Pancreas (tissue), 10 donors: Measurements from ENCODE around the gene LMAN1. TPM values are rescaled to one million over a fixed set of nuclear protein-coding genes. Genes with fewer than 3 reads are reported as not detected.

ENCODE experiments used
- ATAC-seq, 4 donors: fragments of 200-7000 bp; cut with Tn5 transposase; one replicate each; pipeline versions ENCODE4 v1.8.0 to v1.9.1; 2020; ENCODE audit warnings: mild to moderate bottlenecking in 4 of 4, moderate library complexity in 4 of 4
- DNase-seq, 6 donors: peaks; one replicate each; pipeline ENCODE4 v3.0.0-alpha.2; 2020
- FAIRE-seq: peaks from 2 replicates; lab custom pipeline; 2012; peaks lifted over from hg19 to GRCh38; lab: Jason Lieb, UNC
- H3K27ac ChIP-seq, 4 donors: fragments of 200-600 bp; sonication (generic); 1 replicate in 3 of 4; 2 replicates in 1 of 4; pipeline versions ENCODE4 v1.5.0 to v1.8.0; 2020
- H3K27me3 ChIP-seq, 4 donors: fragments of 200-600 bp; one replicate each; pipeline ENCODE4 v1.8.0; 2021
- H3K36me3 ChIP-seq, 3 donors: fragments of 200-600 bp; sonication (generic) in 1 of 3; one replicate each; pipeline versions ENCODE4 v1.5.0 to v1.8.0; 2020 to 2021
- H3K4me1 ChIP-seq, 3 donors: fragments of 200-600 bp; one replicate each; pipeline ENCODE4 v1.8.0; 2021
- H3K4me3 ChIP-seq, 4 donors: fragments of 200-600 bp; sonication (generic) in 2 of 4; one replicate each; pipeline versions ENCODE4 v1.5.0 to v1.8.0; 2020 to 2021
- H3K9me3 ChIP-seq, 4 donors: fragments of 200-600 bp; one replicate each; pipeline ENCODE4 v1.8.0; 2021
- CTCF ChIP-seq, 4 donors: fragments of 200-600 bp; sonication (generic) in 3 of 4; IDR thresholded peaks; one replicate each; pipeline versions ENCODE4 v1.5.0 to v1.8.0; 2021; ENCODE audit warnings: antibody characterized with exemption in 4 of 4
- WGBS, 2 donors: extraction: QIAGEN DNeasy Blood & Tissue Kit; methylation state at CpG; one replicate each; pipeline ENCODE4 v1.1.7; 2013; 5-methylcytosine and 5-hydroxymethylcytosine counted together
- intact Hi-C, 3 donors: fragments of 100-400 bp; cut with DNase I; formaldehyde crosslinking; loops; one replicate each; pipeline versions ENCODE4 v1.11.1 to v1.14.2; 2022
- polyA plus RNA-seq, 2 donors: library from polyadenylated mRNA; stranded (reverse); fragments of 200-250 nt; gene quantifications; one replicate each; pipeline ENCODE4 v1.2.3, GENCODE V29; 2013
- total RNA-seq, 6 donors: library from RNA; stranded (reverse); fragmentation: NEBNext Ultra II Directional in 4 of 6; extraction: Animal tissue kit (Norgen Biotek cat#: 25700) in 4 of 6; gene quantifications; one replicate each; pipeline versions ENCODE4 v1.2.1 to v1.2.4, GENCODE V29; 2021 to 2023
- donor health status: healthy with polysubstance abuse.
- donor health status: DM: no; HTN: no; CAD: no; lungs with moderate emphysema.
- donor health status: DM: no; HTN: no; CAD: no.
- donor health status: control.
- donor health status: control.
- donor health status: Bipolar disorder and iron deficiency.
- donor health status: DM: yes; HTN: yes; CAD: no.
- donor health status: DM: no; HTN: no; CAD: no.
- donor health status: DM: no; HTN: no; CAD: no.
- donor health status: DM: yes; HTN: yes; CAD: no.

Gene LMAN1
- total and polyA plus RNA-seq, 8 donors, result 15.9 to 75.2 (median 58.0) TPM

DNA sequence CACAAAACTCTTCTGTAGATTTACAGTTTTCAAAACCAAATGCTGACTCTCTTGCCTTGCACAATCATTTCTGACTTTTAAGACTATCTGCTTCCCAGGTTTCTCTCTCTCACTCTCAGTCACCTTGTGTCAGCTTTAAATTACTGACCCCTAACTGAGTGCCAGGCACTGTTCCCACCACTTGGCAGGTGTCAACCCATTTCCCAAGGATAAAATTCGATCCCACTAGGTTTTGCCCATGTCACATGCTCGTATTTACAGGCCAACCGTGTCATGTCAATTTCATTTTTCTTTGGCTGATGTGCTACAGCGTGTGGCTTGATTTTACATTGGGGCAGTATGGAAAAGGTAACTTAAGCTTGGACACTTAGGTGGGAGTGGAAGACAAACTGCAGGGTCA is 26.1 kb upstream of the LMAN1 start:
- DNase-seq, result no peak
- no peaks in the 10 kb centered on the region for H3K9me3 ChIP-seq
- ATAC-seq, result no peak
- H3K4me3 ChIP-seq, result no peak overlapping the region
- no peaks in the 10 kb centered on the region for H3K4me1 ChIP-seq
- H3K36me3 ChIP-seq, result no peaks in the 10 kb centered on the region
- 74 to 79% methylated on average over 4 of the region's 4 CpGs for WGBS, 2 donors
- FAIRE-seq, result no peak
- intact Hi-C loops, result no loop called here
- no peak overlapping the region for H3K27ac ChIP-seq
- no peaks in the 10 kb centered on the region for H3K27me3 ChIP-seq
- no peak for TF ChIP-seq CTCF (IDR thresholded peaks at IDR 0.05)

DNA sequence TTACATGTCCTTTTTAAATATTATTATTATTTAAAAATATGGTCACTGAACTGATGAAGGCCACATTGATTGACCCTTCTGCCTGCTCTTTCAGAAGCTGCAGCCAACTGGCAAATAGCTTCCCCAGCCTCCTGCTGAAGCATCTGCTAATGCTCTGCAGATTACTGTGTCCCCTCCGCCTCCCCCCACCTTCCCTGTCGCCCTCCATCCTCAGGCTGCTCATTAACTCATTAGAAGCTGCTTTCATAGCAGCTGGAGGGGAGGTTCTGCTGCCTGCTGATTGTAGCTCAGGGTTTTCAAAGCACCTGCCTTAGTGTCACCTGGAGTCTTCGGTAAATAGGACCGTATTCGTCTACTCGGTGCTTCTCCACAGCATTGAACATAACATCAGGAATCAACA is 24.8 kb upstream of the LMAN1 start:
- 61 to 64% methylated on average over 6 of the region's 6 CpGs for WGBS, 2 donors
- H3K27ac ChIP-seq, result no peak overlapping the region
- no peaks in the 10 kb centered on the region for H3K4me1 ChIP-seq
- intact Hi-C loops, result no loop called here
- H3K4me3 ChIP-seq, result no peak overlapping the region
- no peak for TF ChIP-seq CTCF (IDR thresholded peaks at IDR 0.05)
- no peaks in the 10 kb centered on the region for H3K36me3 ChIP-seq
- no peaks in the 10 kb centered on the region for H3K9me3 ChIP-seq
- DNase-seq, result no peak
- ATAC-seq, result no peak
- FAIRE-seq, result no peak
- H3K27me3 ChIP-seq, result no peaks in the 10 kb centered on the region

- intact Hi-C loops, result no loop called here
- TF ChIP-seq CTCF (IDR thresholded peaks at IDR 0.05), result no peak
- Histone ChIP-seq H3K27ac (no peak overlapping the region), H3K27me3 (no peaks in the 10 kb centered on the region), H3K4me1 (no peaks in the 10 kb centered on the region), H3K4me3 (no peak overlapping the region), H3K9me3 (no peaks in the 10 kb centered on the region), H3K36me3 (no peaks in the 10 kb centered on the region)
- FAIRE-seq, result no peak
- DNase-seq, result no peak
- 76 to 84% methylated on average over 7 of the region's 7 CpGs for WGBS, 2 donors
- ATAC-seq, result no peak
Observed at GRCh38 chr18:59382383-59382782, 23.3 kb upstream of the LMAN1 start.

DNA sequence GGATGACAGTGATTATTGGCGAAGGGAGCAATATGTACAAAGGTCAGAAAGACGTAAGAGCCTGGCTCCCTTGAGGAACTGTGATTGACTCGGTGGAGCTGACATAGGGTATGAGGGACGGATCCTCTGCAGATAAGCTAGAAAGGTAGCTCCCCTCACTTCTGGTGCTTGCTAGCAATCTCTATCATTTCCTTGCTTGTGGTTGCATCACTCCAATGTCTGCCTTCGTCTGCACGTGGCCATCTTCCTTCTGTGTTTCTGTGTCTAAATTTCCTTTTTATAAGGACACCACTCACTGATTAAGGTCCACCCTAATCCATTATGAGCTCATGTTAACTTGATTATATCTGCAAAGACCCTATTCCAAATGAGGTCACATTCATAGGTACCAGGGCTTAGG is 22.9 kb upstream of the LMAN1 start:
- WGBS, 2 donors, result 67 to 74% methylated on average over 6 of the region's 6 CpGs
- no peaks in the 10 kb centered on the region for H3K27me3 ChIP-seq
- no peak for DNase-seq
- no peaks in the 10 kb centered on the region for H3K36me3 ChIP-seq
- no peak for TF ChIP-seq CTCF (IDR thresholded peaks at IDR 0.05)
- FAIRE-seq, result no peak
- ATAC-seq, result no peak
- no peak overlapping the region for H3K4me3 ChIP-seq
- H3K9me3 ChIP-seq, result no peaks in the 10 kb centered on the region
- intact Hi-C loops, result no loop called here
- no peaks in the 10 kb centered on the region for H3K4me1 ChIP-seq
- no peak overlapping the region for H3K27ac ChIP-seq

DNA sequence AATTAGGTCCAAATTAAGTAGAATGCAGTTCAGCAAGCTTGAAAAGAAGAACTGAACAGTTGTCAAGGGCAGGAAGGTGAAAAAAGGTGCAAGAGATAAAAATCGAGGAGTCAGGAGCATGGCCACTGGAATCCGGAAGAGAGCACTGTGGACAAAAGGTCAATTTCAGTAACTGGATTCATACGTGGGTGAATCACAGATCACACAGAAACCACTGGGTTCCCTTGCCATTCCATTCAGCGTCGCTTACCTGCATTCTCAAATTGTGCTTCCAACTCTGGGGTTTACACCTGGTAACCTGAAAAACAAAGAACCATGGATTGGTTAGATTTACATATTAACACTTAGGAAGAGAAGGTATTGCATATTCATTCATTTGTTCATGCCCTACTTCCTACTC is 21.6 kb upstream of the LMAN1 start:
- H3K4me1 ChIP-seq, result no peaks in the 10 kb centered on the region
- no peak overlapping the region for H3K4me3 ChIP-seq
- no peak for DNase-seq
- 72 to 74% methylated on average over 5 of the region's 5 CpGs for WGBS, 2 donors
- intact Hi-C loops, result no loop called here
- no peak for TF ChIP-seq CTCF (IDR thresholded peaks at IDR 0.05)
- FAIRE-seq, result no peak
- H3K36me3 ChIP-seq, result no peaks in the 10 kb centered on the region
- no peak overlapping the region for H3K27ac ChIP-seq
- ATAC-seq, result no peak
- H3K27me3 ChIP-seq, result no peaks in the 10 kb centered on the region
- no peaks in the 10 kb centered on the region for H3K9me3 ChIP-seq
